Testis (tissue), 3 donors: ENCODE data around the gene ZC3H12D. TPM values are rescaled to one million over a fixed set of nuclear protein-coding genes. Genes with fewer than 3 reads are reported as not detected.

Experiments
- DNase-seq: peaks from one replicate; pipeline ENCODE4 v3.0.0-alpha.2; 2019
- H3K27ac ChIP-seq, 2 donors: fragments of 200-600 bp; sonication (generic); one replicate each; pipeline ENCODE4 v1.5.1; 2019
- H3K27me3 ChIP-seq: fragments of 200-600 bp; sonication (generic); one replicate; pipeline ENCODE4 v1.5.1; 2019
- H3K36me3 ChIP-seq: fragments of 200-600 bp; sonication (generic); one replicate; pipeline ENCODE4 v1.5.1; 2017; ENCODE audit warnings: low read depth; ENCODE audit errors: missing control alignments
- H3K4me1 ChIP-seq: fragments of 200-600 bp; sonication (generic); one replicate; pipeline ENCODE4 v1.5.1; 2019
- H3K4me3 ChIP-seq, 2 donors: fragments of 200-600 bp; sonication (generic); one replicate each; pipeline ENCODE4 v1.5.1; 2017 to 2019
- H3K9me3 ChIP-seq: fragments of 200-600 bp; sonication (generic); one replicate; pipeline ENCODE4 v1.5.1; 2017
- CTCF ChIP-seq, 3 experiments: fragments of 450-650 bp in 2 of 3; fragments of 200-600 bp in 1 of 3; sonication (generic) in 1 of 3; IDR thresholded peaks; one replicate each; pipeline ENCODE4 v1.5.1; 2016 to 2019; ENCODE audit warnings: antibody characterized with exemption in 3 of 3, mild to moderate bottlenecking in 2 of 3, moderate library complexity in 1 of 3
- POLR2A ChIP-seq: fragments of 450-650 bp; IDR thresholded peaks from one replicate; pipeline ENCODE4 v1.6.1; 2017; ENCODE audit warnings: antibody characterized with exemption, mild to moderate bottlenecking, moderate library complexity
- WGBS, 2 donors: methylation state at CpG; one replicate each; pipeline ENCODE4 v1.1.5; 2018; 5-methylcytosine and 5-hydroxymethylcytosine counted together
- intact Hi-C: fragments of 100-400 bp; cut with DNase I; formaldehyde crosslinking; loops from one replicate; pipeline ENCODE4 v1.15.1; 2023; ENCODE audit warnings: low total_unique reads
- polyA plus RNA-seq: library from polyadenylated mRNA; stranded (reverse); fragments of 350-450 nt; fragmentation: Illumina TruSeq; extraction: RNeasy Lipid Tissue Mini Kit (QIAGEN cat#74804); gene quantifications from one replicate; pipeline ENCODE4 v1.2.3, GENCODE V29; 2014; ENCODE audit warnings: low read depth, low replicate concordance; ENCODE audit not compliant: insufficient read depth
- total RNA-seq, 2 donors: library from RNA; depleted of rRNA; stranded (reverse); fragments of >200 nt; gene quantifications; one replicate each; pipeline ENCODE4 v1.2.3, GENCODE V29; 2016

Gene ZC3H12D
- total and polyA plus RNA-seq, 3 donors from 2014 or later = 0.61 to 2.1 (median 1.4) TPM

DNA sequence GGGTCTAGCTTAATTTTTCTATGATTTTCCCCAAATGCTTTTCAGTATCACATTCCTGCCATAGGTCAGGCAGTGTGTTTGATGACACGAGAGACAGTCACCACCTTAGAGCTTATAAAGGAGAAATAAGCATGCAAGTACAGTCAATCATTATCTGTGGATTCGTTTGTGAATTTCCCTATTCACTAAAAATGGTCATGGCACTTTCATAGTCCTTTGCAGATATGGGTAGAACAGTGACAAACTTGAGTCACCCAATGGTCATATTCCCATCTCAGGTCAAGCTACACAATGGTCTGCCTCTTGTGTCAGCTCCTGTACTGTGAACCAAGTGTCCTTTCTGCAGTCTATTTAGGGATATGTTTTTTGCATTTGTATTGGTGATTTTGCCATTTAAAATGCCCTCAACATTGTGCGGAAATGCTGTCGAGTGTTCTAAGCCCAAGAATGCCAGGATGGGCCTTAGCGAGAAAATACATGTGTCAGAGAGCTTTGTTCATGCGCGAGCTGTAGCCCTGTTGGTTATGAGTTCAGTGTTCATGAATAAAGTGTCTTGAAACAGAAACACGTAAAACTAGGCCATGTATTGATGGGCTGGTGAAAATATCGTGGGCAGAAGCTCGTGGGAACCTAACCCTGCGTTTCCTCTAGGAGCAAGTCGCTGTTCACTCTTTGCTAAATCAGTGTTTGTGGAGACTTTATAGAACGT lies 65.0 kb downstream of the ZC3H12D start:
- H3K4me3 ChIP-seq = no peak overlapping the region
- no peak for DNase-seq
- TF ChIP-seq CTCF (IDR thresholded peaks at IDR 0.05) (no peak), POLR2A (no peak)
- H3K27me3 ChIP-seq = no peaks in the 10 kb centered on the region
- no peaks in the 10 kb centered on the region for H3K4me1 ChIP-seq
- H3K9me3 ChIP-seq = no peaks in the 10 kb centered on the region
- H3K27ac ChIP-seq = no peak overlapping the region
- intact Hi-C loops = loop anchor here (10.0 kb wide), 1 partner anchor 335 kb away; no protein-coding TSS in a partner anchor
- no peaks in the 10 kb centered on the region for H3K36me3 ChIP-seq
- 89 to 93% methylated on average over 13 of the region's 13 CpGs for WGBS, 2 donors

DNA sequence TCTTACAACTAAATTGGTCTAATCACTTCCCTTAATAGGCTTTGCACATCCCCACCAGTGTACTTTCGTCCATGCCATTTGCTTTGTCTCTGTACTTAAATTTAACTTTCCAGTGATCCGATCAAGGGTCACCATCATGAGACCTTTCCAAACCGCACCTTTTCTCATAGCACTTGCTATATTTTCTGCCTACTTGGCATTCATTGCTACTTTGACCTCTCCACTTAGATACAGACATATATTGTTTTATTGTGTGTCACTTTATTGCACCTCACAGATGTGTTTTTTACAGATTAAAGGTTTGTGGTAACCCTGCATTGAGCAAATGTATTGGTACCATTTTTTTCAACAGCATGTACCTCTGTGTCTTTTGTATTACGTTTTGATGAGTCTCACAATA lies 70.0 kb downstream of the ZC3H12D start:
- H3K27me3 ChIP-seq = no peaks in the 10 kb centered on the region
- TF ChIP-seq CTCF (IDR thresholded peaks at IDR 0.05) = no peak
- TF ChIP-seq POLR2A = no peak
- intact Hi-C loops = no loop called here
- no peak overlapping the region for H3K4me3 ChIP-seq
- WGBS, 2 donors = 81 to 86% methylated on average over 4 of the region's 4 CpGs
- no peaks in the 10 kb centered on the region for H3K4me1 ChIP-seq
- no peaks in the 10 kb centered on the region for H3K9me3 ChIP-seq
- H3K36me3 ChIP-seq = no peaks in the 10 kb centered on the region
- H3K27ac ChIP-seq = no peak overlapping the region
- DNase-seq = no peak

DNA sequence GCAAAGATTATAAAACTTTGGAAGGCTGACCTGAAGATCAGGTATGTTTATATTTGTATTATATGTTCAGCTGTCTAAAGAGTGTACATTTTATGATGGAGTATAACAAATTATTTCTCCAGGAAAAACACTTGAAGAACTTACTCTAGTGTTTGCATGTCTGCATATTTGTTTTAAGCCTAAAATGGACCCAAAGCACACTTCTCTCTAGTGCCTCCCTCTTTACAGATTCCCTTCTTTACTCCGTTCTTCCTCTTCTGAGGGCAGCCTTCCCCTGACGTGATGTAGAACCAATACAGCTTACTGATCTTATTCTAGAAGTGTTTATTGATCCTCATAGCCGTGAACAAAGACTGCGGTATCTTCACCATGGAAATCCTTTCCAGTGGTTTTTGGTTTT lies 70.8 kb downstream of the ZC3H12D start:
- DNase-seq = no peak
- WGBS, 2 donors = 77 to 91% methylated on average over 4 of the region's 4 CpGs
- Histone ChIP-seq H3K4me1 (no peaks in the 10 kb centered on the region), H3K4me3 (no peak overlapping the region), H3K27ac (no peak overlapping the region), H3K9me3 (no peaks in the 10 kb centered on the region), H3K36me3 (no peaks in the 10 kb centered on the region), H3K27me3 (no peaks in the 10 kb centered on the region)
- TF ChIP-seq CTCF (IDR thresholded peaks at IDR 0.05) (no peak), POLR2A (no peak)
- intact Hi-C loops = no loop called here

GRCh38 chr6:149410557-149410956 lies 74.3 kb downstream of the ZC3H12D start:
- no peaks in the 10 kb centered on the region for H3K9me3 ChIP-seq
- TF ChIP-seq CTCF (IDR thresholded peaks at IDR 0.05) = no peak
- no peak for TF ChIP-seq POLR2A
- H3K36me3 ChIP-seq = no peaks in the 10 kb centered on the region
- DNase-seq = no peak
- no peaks in the 10 kb centered on the region for H3K27me3 ChIP-seq
- H3K4me1 ChIP-seq = no peaks in the 10 kb centered on the region
- no peak overlapping the region for H3K27ac ChIP-seq
- intact Hi-C loops = no loop called here
- no peak overlapping the region for H3K4me3 ChIP-seq

DNA sequence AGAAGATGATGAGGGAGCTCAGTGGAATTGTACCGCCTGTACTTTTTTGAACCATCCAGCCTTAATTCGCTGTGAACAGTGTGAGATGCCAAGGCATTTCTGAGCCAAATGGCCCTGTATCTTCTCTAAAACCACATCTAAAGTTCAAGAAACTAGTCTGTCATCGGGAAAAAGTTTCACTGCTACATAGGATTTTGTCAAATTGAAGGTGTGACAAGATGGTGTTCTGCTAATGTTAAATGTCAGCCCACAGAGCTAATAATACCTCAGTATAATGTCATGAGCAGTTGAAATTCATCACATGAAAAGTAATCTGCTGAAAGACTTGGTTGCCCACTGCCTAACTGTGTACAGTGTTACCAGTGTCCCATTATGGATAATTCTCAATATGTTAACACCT lies 75.2 kb downstream of the ZC3H12D start:
- Histone ChIP-seq H3K9me3 (no peaks in the 10 kb centered on the region), H3K4me3 (no peak overlapping the region), H3K27ac (no peak overlapping the region), H3K27me3 (no peaks in the 10 kb centered on the region), H3K4me1 (no peaks in the 10 kb centered on the region), H3K36me3 (no peaks in the 10 kb centered on the region)
- no peak for DNase-seq
- 85 to 92% methylated on average over 3 of the region's 3 CpGs for WGBS, 2 donors
- intact Hi-C loops = no loop called here
- TF ChIP-seq POLR2A = no peak
- no peak for TF ChIP-seq CTCF (IDR thresholded peaks at IDR 0.05)
